ENCODE measurements around the gene DDRGK1.

DNA sequence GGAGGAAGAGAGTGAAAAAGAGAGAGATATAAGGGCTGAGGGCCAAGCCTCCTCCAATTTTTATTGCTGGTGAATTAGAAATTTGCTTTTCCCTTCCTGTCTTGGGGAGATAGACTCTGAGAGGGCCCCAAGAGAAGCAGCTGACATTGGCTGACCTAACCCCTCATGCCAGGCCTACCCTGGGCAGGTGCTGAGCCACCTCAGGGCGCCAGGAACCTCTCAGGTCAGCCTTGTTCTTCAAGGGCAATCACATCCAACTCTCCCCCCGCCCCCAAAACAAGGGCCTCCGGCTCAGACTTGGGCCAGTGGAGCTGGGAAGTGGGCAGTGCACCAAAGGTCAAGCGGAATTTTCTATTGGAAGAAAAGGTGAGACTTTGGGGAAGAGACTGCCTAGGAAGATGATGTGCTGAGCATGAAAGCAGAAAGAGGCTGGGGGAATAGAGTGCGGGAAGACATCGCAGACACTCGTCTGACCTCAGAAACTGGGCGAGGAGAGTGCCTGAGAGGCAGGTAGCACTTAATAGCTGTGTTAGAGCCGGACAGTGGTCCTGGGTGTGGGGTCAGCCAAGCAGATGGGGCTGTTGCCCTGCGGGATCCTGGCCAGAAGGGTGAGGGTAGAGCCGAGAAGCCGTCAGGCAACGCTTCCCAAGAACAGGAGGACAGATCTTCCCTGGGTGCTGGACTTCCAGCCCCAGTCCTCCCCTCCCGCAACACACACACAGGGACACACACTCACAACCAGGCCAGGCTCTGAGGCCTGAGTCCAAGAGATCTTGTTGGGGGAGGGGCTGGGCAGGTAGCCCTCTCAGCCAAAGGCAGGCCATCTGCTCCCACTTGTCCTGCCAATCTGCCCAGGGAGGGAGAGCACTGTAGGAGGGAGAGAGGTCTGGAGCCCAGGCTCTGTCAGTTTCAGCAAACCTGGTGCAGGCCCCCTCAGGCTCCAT lies 41.1 kb downstream of the DDRGK1 start:
- TF ChIP-seq, protein P1, sequence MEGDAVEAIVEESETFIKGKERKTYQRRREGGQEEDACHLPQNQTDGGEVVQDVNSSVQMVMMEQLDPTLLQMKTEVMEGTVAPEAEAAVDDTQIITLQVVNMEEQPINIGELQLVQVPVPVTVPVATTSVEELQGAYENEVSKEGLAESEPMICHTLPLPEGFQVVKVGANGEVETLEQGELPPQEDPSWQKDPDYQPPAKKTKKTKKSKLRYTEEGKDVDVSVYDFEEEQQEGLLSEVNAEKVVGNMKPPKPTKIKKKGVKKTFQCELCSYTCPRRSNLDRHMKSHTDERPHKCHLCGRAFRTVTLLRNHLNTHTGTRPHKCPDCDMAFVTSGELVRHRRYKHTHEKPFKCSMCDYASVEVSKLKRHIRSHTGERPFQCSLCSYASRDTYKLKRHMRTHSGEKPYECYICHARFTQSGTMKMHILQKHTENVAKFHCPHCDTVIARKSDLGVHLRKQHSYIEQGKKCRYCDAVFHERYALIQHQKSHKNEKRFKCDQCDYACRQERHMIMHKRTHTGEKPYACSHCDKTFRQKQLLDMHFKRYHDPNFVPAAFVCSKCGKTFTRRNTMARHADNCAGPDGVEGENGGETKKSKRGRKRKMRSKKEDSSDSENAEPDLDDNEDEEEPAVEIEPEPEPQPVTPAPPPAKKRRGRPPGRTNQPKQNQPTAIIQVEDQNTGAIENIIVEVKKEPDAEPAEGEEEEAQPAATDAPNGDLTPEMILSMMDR (IDR thresholded peaks at IDR 0.05): no peak
- TF ChIP-seq POLR2A (IDR thresholded peaks at IDR 0.05): no peak

All from uterus (tissue), 2 donors.